ENCODE data around the gene PUS1.

- TF ChIP-seq POLR2A (IDR thresholded peaks at IDR 0.05; ENCODE audit: control extremely low read depth in 1 of 2, low read depth in 2 of 2, low read length in 2 of 2) (no peak), TAF1 (IDR thresholded peaks at IDR 0.05; ENCODE audit: low read depth, low read length) (no peak), RFX5 (IDR thresholded peaks at IDR 0.05; ENCODE audit: borderline replicate concordance, low read depth, low read length) (no peak), CBX5 (IDR thresholded peaks at IDR 0.05; ENCODE audit: low read depth, low read length) (no peak)
- TF ChIP-seq, protein P1, sequence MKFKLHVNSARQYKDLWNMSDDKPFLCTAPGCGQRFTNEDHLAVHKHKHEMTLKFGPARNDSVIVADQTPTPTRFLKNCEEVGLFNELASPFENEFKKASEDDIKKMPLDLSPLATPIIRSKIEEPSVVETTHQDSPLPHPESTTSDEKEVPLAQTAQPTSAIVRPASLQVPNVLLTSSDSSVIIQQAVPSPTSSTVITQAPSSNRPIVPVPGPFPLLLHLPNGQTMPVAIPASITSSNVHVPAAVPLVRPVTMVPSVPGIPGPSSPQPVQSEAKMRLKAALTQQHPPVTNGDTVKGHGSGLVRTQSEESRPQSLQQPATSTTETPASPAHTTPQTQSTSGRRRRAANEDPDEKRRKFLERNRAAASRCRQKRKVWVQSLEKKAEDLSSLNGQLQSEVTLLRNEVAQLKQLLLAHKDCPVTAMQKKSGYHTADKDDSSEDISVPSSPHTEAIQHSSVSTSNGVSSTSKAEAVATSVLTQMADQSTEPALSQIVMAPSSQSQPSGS (IDR thresholded peaks at IDR 0.05; ENCODE audit: low read length) = no peak
Measured at GRCh38 chr12:131905081-131905629, 23.9 kb upstream of the PUS1 start.
